GM18873 (cell line): ENCODE results near the gene MYO1H.
"Not testable (repeated sequence)": the region's sequence is repeated elsewhere in the genome, so short reads cannot be mapped to it uniquely, and the experiment has no call there.

ENCODE experiments used
- ATAC-seq: cut with Tn5 transposase; IDR thresholded peaks from one replicate; pipeline ENCODE4 v1.9.1; 2021; ENCODE audit warnings: mild to moderate bottlenecking, moderate library complexity, moderate number of reproducible peaks; ENCODE audit not compliant: unreplicated experiment, low FRiP score

The MYO1H gene

DNA sequence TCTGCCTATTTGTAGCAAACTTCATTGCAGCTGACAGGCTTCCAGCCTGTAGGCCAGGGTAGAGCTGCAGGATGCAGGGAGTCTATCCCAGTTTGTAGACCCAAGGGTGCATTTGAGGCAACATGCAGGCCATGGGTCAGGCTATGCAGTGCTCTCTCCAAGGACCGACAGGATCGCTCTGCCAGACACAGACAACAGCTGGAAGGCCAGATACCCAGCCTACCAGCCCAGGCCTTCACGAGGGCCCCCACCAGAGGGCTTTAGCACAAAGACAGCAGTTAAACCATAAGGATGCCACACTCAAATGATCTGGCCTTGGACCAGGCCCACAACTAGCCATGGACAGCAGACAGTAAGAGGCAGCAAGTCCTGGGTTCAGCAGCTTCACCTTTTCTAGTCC lies 119.1 kb downstream of the MYO1H start:
- no peak for ATAC-seq

DNA sequence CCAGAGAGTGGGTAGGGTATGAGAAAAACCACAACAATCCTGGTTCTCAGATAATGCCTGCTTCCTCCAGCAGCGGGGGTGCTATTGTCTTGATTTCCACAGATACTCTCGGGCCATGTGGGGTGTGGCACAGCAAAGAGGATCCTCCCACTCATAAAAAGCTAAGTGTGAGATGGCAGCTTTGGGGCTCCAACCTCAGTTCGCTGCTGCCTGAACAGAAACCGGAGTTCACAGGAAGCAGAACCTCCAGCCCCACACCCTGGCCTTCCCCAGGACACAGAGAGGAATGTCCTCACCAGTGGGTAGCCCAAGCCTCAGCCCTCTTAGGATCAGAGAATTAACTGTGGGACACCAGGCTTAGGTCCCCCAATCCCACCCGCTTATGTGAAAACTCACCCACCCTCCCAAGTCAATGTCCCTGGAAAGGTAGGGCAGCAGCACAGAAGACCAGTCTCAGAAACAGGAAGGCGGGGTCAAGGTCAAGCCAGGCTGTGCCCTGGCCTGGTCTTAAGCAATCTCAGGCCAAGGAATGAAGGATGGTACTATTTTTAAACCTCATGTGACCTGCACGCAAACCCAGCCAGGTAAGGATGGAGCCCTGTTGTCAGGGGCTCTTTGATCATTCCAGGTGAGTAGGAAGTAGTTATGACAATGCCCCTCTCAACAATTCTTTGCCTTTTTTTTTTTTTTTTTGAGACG lies 120.4 kb downstream of the MYO1H start:
- no peak for ATAC-seq

DNA sequence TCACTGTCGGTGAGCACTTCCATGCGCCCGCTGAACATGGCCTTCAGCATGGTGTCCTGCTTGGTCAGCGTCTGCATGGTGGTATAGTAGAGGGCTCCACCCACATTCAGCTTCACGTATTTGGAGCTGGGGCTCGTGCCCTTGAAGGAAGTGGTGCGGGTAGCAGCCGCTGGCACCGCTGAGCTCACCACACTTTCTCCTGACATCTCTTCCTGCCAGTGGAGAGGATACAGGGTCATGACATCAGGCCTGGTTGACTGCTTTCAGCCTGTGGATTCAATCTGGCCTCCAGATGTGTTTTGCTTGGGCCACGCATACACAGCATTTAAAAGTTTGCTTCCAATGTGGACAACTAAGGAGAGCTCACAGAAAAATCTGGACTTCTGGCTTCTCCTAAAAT lies 121.8 kb downstream of the MYO1H start:
- no peak for ATAC-seq

DNA sequence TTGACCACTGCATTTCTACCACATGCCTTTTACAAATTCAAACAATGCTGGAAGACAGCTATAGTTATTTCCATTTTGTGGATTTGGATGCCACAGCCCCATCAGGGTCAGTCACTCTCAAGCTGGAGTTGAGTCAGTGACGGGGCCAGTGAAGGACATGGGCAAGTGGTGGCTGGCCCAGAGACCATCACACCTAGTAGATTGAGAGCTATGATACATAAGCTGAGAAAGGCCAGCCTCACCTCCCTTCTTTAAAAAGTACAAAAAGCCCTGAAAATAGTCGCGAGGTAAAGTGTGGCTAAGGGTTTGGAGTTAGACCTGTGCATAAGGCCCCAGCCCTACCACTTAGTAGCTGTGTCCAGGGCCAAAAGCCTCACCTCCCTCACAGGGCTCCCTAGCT lies 125.3 kb downstream of the MYO1H start:
- ATAC-seq = no peak

DNA sequence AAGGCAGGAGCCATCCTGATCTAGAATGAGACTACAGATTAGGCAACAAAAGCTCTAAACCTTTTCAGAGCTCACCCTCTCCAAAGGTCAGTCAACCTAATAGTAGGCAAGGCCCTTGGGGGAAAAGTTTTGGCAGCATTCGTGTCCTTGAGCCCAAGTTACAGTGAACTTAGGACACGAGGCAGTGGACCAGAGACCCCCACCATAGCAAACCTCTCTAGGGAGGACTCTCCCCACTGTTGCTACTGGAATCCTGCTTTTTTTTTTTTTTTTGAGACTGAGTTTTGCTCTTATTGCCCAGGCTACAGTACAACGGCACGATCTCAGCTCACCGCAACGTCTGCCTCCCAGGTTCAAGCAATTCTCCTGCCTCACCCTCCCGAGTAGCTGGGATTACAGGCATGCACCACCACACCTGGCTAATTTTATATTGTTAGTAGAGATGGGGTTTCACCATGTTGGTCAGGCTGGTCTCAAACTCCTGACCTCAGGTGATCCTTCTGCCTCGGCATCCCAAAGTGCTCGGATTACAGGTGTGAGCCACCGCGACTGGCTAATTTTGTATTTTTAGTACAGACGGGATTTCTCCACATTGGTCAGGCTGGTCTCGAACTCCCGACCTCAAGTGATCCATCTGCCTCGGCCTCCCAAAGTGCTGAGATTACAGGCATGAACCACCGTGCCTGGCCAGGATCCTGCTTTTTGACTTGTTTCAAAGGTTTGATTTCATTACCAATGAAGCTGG lies 126.0 kb downstream of the MYO1H start:
- not testable (repeated sequence) for ATAC-seq

DNA sequence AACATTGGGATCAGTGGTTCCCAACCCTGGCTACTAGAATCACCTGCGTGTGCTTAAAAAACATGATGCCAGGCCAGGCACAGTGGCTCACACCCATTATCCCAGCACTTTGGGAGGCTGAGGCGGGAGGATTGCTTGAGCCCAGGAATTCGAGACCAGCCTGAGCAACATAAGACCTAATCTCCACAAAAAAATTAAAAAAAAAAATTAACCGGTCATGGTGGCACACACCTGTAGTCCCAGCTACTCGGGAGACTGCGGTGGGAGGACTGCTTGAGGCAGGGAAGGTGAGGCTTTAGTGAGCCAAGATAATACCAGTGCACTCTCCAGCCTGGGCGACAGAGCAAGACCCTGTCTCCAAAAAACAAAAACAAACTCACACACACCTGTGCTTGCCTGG lies 127.4 kb downstream of the MYO1H start:
- no peak for ATAC-seq

DNA sequence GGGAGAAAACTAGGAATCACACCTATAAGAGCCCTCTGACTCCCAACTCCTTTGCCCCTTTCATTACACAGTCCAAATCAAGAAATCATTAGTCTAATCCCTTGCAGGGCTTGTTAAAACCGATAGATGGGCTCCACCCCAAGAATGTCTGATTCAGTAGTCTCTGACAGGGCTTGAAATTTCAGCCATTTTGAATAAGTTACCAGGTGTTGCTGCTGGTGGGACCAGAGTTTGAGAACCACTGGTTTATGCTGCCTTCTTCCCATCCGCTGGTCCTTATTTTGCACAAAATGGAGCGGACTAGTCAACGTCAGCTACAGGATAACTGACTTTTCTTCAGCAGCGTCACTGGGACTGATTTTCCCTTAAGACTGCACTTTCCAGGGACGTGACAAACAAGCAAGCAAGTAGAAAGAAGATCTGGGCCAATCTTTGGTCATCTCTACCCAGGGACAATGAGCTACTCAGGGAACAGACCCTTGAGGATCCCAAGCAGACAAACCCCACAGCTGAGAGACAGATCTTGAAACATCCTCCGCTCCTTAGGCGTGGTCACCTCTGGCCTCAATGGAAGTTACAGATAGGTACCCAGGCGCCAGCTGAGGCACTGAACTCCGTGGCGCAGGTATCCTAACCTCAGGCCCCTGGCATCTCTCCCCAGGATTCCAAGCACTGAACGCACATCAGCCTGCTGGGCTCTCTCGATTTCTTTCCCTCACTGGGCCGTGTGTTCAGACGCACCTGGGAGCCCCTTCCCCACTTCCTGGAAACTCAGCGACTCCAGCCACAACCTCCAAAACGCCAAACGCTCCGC lies 128.5 kb downstream of the MYO1H start:
- no peak for ATAC-seq

DNA sequence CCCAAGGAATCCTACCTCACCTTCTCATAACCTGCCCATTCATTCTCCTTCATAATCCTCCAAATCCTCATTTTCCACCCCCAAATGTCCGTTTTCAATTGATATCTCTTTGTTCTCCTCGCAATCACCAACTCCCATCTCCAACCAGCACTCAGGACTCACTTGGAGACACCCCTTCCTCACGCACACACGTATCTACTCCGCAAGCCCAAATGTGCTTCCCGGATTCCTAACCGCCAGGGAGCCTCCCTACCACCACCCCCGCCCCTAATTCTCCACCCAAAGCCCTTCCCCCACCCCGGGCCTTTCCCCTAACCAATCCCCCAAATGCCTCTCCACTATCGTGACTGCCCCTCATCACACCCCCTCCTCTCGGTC lies 129.1 kb downstream of the MYO1H start:
- no peak for ATAC-seq

DNA sequence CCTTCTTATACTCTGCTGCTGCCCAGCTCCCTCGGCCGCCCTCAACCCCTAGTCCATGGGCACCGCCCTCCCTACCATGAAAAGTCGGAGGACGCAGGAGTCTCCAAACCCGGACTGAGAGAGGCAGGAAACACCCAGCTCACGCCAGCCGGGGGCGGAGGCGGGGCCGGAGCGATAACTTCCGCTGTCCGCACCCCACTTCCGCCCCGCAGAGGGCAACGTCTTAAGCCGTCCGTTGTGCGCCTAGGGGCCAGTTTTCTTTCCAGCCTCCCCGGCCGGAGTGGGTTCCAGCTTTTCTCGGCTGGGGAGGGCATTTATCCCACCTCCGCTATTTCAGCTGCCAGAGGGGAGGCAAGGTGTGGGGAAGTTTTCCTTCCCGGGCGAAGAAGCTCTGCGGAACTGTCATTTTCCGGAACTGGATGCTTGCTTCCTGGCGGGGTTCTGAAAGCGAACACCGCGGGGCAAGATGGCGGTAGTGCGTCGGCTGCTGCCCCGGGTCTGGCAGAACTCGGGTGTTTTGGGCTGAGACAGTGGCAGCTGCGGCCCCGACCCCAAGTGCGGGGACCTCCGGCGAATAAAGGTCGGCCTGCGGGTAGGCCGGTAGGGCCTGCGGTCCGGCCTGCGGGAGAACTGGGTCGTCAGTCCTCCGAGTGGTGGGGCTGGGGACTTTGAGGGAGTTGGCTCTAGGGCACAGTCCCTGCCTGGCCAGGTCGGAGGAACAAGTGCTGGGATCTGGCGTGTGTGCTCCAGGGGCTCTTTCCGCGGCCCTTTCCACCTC lies 129.7 kb downstream of the MYO1H start, which contains the start of the genes KCTD10 and UBE3B:
TSS of gene KCTD10 (minus strand) at position 116 of the 778 bp plus-strand sequence. CDS start at position 78, 38 bp downstream.
TSS of gene UBE3B (plus strand) at position 450 of the 778 bp plus-strand sequence. CDS start 5,918 bp downstream, outside the sequence.
- peak; percentile 76 for ATAC-seq

DNA sequence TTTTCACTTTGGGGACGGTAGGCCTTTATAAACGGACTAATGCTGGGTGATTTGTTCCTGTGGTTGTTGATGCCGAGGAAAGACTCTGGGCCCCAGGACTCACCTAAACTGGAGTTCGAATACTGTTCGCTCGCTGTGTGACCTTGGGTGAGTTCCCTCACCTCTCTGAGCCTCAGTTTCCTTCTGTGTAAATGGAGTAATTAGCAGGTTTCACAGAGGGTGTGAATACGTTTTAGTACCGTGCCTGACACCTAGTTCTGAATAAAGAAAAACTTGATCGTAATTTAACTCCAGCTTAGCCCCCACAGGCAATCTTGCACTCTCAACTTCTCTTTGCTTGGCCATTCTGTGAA lies 130.2 kb downstream of the MYO1H start:
- no peak for ATAC-seq

DNA sequence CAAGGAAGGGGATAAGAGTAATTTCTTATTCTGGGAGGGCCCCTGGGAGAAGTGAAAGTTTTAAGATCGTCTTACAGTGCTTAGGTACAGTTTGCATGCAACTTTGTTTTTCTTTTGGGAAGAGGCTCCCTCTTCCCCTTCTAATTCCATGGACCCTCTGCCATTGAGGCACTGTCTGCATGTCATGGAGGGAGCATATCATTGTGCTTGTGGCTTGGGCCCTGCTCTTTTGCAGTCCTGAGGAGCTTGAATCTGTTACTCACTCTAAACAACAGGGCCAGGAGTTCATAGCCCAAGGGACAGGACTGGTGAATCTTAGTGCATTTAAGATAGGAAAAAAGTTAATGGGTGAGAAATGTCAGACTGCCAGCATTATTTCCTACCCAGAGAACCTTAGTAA lies 132.1 kb downstream of the MYO1H start:
- ATAC-seq = no peak

DNA sequence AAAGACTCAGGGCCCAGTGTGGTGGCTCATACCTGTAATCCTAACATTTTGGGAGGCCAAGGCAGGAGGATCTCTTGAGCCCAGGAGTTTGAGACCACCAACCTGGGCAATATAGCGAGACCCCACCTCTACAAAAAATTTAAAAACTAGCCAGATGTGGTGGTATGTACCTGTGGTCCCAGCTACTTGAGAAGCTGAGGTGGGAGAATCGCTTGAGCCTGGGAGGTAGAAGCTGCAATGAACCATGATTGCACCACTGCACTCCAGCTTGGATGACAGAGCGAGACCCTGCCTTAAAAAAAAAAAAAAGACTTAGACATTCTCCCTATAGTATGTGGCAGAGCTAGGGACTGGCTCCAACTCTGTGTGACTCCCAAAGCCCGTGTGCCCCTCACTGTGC lies 132.7 kb downstream of the MYO1H start:
- no peak for ATAC-seq

DNA sequence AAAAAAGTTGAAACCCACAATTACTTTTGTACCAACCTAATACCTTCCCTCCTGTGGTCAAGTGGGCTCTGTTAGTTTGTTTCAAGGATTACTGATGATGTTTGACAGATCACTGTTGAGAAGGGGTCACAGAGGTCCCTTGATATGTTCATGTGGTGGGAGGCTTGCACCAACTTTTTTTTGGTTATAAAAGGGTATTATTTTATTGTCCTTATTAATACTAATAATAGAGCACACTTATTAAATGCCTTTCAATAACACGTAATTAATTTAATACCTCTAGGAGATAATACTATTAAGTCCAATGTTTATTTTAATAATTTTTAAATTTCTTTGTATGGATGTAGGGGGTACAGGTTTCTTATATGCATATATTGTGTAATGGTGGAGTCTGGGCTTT lies 134.2 kb downstream of the MYO1H start:
- ATAC-seq = no peak

DNA sequence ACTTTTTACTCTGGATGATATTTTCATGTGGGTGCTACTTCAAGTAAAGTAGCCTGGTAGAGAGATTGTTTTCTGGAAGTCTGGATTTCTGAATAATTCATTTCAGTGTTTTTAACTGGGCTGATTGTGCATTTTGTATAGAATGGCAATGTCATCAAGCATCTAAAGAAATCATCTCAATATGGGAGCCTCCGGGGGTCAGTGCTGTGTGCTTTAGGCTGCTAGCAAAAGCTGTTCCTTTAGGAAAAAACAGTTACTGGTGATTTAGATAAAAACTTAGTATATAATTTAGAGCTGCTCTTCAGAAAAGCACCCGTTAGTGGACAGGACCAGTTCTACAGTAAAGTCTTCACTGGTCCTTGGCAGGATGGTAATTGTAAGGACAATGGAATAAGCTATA lies 134.8 kb downstream of the MYO1H start:
- ATAC-seq = no peak

DNA sequence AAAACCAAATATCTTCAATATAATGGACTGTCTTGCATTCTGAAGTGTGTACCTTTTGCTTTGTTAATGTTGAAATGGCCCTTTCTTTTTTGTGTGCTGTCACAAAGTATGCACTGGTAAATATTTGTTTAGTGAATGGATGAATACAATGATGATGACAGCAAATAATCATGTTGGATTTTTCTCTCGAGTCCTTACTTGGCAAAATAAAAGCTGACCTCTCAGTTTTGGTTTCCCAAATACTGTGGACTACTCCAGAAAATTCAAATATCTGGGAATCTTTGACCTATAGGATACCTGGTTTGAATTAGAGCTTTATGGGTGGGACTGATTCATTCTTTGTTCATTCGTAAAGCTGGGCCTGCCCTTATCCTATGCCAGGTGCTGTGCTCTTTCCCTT lies 135.2 kb downstream of the MYO1H start:
- ATAC-seq = no peak

DNA sequence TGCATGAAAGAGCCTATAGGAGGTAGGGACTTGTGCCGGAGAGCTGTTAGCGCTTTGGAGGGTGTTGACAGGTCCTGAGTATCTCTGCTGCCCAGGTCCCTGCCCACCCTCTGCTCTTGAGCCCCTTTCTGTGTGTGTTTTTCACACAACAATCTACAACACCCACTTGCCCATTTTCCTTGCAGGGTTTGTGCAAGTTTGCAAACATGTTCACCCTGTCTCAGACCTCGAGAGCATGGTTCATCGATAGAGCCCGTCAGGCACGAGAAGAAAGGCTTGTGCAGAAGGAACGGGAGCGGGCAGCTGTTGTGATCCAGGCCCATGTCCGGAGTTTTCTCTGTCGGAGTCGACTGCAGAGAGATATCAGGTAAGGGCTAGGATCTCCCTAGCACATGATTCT lies 135.6 kb downstream of the MYO1H start:
- no peak for ATAC-seq

DNA sequence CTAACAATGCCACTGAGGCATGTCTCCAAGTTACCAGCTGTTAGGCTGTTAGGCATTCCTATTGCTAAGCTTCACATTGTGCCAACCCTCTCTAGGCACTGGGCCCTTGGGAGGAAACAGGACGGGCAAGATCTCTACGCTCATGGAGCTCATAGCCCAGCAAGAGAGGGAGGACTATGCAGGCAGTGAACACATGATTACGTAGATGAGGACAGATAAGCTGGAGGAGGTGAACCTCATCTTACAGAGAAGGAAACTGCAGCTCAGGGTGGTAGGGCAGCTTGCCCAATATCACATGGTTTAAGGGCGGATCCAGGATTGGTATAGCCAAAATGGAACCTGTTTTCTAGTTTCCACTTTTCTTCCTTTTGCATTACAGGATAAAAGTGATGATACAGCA lies 137.5 kb downstream of the MYO1H start:
- ATAC-seq = no peak

DNA sequence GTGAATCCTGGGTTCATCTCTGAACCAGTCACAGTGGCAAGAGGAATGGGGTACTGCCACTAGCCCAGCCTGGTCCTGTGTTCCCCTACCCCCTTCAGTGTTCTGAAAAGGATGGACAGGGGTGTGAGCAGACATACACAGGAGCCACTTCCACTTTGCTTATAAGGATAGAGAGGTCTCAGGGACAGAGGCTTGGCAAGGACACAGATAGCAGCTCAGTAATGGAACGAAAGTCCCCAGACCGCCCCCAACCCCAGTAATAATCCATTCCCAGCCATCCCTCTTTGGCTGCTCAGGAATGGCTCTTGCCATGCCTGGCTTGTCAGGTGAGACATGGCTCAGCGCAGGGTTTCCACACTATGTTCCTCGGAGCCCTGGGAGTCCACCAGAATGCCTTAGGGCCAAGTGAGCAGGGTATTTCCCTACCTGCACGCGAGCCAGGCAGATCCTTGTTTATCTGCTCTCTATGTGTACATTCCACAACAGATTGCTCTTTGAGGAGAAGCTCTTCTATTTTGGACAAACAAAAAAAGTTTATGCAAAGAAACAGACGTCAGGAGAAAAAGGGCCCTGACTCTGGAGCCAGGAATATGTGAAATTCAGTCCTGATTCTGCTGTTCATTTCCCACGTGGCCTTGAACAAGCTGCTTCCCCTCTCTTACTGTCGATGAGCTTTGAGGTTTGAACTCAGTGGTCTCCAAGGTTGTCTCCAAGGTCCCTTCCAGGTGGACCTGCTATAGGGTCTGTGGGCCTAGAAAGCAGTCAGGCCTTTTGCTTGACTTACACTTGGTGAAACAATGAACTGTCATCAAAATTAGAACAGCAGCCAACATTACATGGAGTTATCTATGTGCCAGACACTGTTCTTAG lies 139.7 kb downstream of the MYO1H start:
- no peak for ATAC-seq

DNA sequence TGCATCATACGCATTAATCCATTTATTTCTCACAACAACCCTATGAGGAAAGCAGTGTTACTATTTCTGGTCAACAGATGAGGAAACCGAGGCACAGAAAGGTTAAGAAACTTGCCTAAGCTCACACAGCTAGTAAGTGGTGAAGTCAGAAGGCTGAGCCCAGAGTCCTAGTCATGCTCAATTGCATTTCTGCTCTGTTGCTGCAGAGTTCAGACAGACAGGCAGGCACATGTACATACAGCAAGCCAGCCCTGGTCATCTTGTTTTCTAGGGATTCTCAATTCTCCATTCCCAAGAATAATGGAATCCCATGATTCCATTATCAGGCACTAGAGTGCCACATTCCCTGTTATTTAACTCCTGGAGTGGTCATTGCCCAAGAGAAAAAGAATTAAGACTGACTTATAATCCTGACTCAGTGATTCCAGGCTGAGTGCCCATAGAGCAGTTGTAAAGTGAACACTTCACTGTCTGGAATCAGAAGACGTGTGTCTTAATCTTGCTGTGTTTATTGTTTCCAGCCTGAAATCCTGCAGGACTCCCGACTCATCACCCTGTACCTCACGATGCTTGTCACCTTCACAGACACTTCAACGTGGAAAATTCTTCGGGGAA lies 140.5 kb downstream of the MYO1H start:
- ATAC-seq = no peak
